Measurements from ENCODE around the gene UNK.

UNK gene

DNA sequence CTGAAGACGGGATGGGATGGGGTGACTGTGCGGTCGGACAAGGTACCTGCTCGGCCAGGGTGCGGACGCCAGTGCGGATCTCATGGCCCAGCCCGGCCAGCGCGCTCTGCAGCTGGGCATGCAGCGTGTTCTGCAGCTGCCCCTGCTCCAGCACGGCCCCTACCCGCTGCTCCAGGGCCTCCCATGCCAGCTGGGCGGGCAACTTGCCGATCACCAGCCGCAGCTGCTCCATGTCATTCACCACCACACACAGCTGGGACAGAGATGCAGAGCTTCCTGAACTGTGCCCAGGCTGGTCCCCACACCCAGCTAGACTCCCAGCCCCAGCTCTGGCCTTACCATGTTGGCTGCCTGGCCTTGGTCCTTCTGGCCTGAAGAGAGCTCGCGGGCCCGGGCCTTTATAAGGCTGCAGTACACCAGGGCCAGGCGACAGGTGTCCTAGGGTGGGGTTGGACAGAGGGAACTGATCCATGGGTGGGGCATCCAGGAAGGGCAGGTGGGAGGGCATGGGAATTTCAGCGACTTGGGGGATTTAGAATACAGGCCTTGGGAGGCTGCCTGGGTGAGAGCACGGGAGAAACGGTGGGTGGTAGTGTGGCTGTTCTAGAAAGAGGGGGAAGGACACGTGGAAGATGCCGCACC is 49.8 kb downstream of the UNK start:
- no peak for DNase-seq (ENCODE audit: low read depth)

DNA sequence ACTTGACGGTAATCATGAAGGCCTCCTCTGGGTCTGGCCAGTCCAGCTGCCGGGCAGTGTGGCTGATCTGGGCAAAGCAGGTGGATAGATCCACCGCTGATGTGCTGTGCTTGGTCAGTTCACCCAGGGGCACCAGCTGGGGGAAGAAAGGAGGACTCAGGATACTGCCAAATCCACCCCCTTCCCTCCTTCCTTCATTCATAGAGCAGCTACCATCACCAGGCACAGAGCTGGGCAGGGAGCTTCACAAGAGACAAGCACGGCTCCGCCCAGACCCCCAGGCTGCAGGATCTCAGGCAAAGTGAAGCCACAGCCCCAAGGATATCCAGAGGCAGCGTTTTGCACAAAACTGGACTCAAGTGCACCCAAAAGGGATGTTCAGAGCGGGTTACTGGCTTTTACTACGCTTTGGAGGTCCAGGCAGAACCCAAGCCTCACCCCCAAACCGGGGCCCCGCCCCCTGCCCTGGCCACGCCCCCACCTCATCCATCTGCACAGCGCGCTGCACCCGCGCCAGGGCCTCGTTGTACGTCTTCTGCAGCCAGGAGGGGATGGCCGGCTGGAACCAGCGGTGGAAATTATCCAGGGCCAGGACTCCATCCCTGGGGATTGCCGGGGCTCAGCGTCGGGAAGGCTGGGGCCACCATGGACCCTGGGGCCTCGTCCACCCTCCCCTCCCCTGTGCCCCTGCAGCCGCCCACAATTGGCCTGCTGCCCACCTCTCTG is 50.5 kb downstream of the UNK start:
- no peak for DNase-seq (ENCODE audit: low read depth)

DNA sequence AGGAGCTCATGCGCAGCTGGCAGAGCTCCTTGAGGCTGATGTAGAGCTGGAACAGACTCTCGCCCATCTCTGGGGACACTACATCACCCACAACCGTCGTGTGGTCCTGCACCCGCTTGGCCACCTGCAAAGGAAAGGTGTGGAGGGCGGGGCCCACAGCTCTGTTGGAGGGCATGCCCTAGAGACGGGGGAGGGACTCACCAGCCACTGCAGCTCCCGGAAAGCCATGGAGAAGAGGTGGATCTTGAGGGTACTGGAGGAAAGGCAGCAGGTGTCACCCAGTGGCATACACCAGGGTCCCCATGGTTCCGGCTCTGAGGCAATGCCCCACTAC is 51.0 kb downstream of the UNK start:
- no peak for DNase-seq (ENCODE audit: low read depth)

DNA sequence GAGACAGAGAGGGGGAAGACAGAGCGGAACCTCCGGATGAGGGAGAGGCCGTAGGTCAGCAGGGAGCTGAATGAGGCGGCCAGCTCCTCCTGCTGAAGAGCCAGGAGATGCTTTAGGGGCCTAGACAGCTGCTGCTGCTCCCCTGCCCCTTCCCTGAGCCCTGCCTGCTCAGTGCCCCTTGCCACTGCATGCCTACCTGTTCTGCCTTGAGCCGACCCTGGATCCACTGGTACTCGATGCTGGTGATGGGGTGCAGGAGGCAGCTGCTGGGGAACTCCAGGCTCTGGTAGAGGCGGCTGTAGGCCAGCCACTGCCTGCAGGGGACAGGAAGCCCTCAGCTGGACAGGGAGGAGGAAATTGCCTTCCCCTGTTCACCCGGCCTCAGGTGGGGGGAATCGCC is 52.0 kb downstream of the UNK start:
- no peak for DNase-seq (ENCODE audit: low read depth)

DNA sequence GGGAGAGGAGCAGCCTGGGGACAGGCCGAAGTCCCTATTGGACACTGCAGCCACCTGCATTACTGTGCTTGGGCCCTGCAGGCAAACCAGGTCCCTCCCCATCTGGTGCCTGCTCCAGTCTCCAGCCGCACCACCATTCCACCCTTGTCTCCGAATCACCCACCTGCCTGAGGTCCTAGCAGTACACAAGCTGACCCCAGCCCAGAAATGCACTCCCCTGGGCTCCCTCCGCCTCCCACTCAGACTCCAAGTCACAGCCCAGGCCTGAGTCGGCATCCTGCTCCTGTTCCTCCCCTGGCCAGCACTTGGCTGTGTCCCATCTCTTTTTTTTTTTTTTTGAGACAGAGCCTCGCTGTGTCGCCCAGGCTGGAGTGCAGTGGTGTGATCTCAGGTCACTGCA is 53.3 kb downstream of the UNK start:
- no peak for DNase-seq (ENCODE audit: low read depth)

DNA sequence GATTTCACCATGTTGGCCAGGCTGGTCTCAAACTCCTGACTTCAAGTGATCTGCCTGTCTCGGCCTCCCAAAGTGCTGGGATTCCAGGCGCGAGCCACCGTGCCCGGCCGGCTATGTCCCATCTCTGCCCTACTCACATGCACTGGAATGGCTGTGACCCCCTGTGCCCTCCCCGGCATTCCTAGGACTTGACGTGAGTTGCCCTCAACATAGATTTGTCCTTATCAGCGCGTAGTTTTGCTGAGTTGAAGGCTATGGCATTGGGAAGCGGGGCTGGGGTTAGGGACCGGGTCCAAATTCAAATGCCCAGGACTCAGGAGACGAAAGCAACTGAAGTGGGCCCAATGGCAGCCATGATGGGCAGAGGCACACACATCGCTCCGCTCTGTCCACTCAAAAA is 53.8 kb downstream of the UNK start:
- no peak for DNase-seq (ENCODE audit: low read depth)

DNA sequence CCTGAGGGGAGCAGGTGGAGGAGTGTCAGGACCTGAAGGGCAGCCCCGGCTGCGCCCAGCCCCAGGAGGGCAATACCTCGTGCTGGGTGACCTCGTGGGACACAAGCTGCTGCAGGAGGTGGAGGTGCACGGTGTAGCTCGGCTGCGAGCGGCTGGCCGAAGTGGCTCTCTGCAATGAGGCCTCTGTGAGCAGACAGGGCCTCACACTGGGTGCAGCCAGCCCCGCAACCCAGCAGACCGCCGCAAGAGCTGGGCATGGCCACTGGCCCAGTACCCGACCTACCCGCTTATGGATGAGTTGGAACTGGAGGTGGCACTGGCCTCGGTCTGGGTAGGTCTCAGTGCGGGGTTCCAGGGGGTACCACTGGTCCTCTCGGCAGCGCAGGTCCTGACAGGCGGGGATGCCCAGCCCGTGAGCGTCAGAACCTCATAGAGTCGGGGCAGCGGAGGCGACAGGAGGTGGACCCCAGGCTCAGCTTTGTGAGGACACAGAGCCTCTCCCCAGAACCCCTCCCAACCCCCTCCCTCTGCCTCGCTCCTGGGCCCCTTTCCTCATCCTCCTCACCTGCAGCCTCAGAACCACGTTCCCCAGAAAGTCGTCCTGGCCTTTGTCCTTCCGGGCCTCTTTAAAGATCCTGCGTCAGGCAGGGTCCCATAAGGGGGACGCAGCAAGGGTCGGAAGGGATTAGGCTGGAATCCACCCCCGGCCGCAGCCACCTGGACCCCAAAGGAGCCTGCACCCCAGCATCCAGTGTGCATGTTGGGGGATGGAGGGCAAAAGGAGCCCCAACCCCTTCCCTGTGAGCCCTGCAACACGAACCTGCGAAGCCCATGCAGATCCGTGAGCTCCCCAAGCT is 55.6 kb downstream of the UNK start:
- no peak for DNase-seq (ENCODE audit: low read depth)

DNA sequence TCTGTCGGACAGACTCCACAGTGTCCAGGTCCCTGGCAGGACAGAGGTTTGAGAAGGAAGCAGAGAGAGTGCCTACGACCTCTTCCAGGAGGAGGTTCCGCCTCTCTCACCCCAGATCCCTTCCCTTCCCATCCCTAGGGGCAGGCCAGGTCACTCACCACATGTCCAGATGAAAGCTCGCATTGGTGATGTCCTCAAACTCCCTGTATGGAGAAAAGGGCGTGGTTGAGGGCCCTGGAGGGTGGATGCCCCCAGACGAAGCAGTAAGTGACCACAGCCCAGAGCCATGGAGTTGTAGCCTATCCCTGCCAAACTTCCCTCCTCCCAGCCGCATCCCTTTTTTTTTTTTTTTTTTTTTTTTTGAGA is 56.2 kb downstream of the UNK start:
- no peak for DNase-seq (ENCODE audit: low read depth)

DNA sequence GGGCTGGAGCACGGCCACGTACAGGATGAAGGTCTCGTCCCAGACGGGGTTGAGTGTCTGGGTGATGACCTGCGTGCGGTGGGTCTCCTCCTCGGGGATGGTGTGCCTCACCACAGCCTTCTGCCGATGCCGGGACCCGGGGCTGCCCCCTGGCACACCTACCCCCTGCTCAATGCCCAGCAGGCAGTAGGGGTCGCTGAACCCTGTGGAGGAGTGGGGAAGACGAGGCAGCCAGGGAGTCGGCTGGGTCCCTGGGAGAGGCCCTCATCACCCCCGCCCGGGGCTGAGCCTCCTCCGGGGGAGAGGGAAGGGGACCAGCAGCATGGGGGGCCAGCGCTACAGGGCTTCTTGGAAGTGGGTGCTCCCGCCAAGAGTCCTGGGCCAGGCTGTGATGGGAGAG is 57.8 kb downstream of the UNK start:
- DNase-seq (ENCODE audit: low read depth) = no peak

DNA sequence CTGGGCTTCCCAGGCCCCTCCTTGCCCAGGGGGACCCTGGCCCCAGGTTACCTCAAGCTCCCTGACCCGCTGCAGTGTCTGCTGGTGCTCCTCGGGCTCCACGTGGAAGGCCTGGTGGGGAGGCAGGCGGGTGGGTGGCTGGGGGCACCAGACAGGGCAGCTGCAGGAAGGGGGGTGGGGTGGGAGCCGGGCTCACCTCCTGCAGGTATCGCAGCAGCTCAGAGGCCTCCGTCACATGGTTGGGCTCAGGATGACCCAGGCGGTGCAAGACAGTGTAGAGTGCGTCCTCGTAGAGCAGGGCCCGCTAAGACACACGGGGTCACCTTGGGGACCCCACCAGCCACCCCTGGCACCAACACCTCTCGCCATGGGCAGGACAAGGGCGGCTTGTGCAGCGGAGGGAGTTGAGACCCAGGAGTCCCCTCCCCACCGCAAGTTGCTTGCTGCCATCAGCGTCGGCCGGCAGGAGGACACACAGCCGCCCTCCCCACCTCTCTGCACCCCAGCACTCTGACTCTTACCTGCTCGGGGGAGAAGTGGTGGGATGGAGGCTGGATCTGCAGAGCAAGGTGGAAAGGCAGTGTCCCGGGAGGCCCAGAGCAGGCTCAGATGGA is 58.5 kb downstream of the UNK start:
- DNase-seq (ENCODE audit: low read depth) = no peak

DNA sequence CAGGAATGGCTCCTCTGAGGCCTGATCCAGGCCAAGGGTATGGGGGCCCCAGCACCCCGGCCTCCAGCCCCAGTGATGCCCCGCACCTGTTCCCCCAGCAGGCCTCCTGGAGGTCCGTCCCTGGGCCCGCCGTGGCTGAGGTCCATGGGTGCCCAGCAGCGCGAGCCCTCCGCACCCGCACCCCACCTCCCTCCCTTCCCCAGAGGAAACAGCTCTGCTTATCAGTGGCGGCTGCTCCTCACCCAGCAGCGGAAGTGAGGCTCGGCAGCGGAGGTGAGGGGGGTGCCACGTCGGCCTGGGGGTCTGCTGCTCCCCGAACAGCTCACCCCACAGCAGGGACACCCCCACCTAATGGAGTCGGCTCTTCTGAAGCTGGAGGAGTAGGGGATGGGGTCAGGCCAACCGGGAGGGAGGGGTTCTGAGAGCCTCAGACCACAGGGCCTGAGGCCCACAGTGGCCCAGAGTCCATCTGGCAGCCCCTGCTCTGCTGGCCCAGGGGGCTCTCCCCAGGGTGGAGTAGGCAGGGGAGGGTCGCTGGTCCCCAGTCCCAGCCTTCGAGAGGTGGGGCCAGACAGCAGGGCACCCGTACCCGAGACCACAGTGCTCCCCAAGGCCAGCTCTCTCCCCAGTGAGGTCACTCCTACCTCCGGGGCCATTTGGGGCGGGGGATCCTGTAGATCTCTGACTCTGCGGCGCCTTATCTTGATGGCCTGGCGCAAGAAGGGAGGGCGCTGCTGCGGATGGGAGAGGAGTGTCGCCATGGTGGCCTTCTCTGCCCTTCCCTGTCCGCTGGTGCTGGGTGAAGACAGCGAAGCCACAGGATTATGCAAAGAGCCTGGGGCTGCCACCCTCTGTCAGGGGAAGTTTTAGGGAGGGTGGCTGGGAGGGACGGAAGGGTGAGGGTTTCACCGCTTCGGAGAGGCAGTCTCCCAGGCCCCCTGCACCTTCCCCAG is 59.2 kb downstream of the UNK start, which contains the start of gene UNC13D:
UNC13D (minus strand) TSS at position 828 of the 953 bp plus-strand sequence; CDS start at position 761, 67 bp downstream.
- DNase-seq (ENCODE audit: low read depth) = peak; percentile 48

DNA sequence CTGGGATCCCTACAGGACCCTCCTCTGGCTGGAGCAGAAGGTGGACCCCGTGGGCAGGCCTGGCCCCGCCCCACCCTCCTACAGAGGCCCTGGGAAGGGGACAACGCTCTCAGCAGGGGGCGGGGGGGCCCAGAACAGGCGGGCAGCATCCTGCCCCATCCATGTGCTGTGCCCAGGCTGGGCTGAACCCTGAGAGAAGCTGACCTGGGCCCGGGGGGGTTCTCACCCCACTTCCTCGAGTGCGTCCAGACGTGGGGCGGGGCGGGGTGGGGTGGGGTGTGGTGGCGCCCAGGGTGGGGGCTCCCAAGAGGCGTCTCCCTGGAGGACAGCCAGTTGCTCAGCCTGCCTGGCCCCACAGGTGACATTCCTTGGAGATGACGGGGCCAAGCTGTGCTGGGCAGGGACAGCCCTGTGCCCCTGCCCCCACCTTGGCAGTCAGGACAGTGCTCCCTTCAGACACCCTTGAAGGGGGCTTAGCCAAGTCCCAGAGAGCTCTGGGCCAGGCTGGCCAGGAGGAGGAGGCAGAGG is 60.0 kb downstream of the UNK start:
- DNase-seq (ENCODE audit: low read depth) = no peak

DNA sequence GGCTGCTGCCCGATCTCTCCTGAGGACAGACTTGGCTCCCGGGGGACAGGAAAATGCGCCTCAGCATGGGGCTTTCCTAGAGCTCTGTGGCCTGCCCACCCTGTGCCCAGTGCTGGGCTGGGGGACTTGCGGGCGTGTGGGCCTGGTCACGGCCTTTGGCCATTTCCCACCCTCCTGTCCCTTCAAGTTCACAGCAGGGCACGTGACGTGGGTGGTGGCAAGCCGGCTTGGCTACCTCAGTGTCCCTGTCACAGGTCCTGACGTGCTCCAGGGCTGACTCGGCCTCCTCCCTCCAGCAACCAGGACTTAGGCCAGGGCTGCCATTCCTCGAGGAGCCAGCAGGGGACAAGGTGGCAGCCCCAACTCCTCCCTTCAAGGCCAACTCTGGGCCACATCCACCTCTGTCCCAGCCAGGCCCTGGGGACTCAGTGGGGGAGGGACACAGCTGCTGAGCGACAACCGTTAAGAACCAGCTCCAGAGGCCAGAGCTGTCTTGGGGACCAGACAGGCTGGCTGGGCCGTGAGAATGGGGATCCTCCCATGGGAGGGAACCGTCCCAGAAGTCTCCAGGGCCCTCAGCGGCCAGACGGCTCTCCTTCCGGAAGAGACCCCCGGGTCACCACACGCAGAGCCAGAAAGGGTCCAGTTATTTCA is 60.6 kb downstream of the UNK start:
- DNase-seq (ENCODE audit: low read depth) = no peak

DNA sequence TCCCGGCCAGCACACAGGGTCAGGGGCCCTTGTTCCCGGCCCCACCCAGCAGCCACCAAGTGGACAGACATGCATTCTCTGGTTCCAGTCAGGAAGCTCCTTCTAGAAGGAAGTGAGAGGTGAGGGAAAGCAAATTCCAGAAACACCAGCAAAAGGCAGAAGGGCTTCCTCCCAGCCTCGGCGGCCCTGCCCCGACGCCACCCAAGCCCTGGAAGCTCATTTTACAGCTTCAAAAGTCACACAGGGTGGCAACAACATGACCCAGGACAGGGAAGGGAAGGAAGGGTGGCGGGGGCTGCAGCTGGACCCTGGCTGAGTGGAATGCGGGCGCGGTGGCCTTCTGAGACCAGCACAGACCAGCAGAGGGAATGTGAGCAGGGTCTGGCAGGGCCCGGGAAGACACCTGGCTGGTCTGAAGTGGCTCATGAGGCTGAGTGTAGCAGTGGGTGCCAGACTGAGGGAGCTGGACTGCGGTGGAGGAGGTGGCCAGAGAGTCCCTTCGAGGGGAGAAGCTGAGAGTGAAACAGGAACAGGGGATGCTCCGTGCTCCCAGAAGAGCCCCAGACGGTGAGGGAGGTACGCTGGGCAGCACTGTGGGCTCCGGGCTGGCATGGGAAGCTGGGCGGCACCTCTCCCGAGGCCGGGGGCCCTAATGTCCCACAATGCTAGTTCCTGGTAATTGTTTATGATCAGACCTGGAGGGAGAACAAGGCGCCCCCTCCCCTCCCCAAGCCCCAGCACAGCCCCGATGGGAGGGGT is 61.5 kb downstream of the UNK start:
- DNase-seq (ENCODE audit: low read depth) = no peak

DNA sequence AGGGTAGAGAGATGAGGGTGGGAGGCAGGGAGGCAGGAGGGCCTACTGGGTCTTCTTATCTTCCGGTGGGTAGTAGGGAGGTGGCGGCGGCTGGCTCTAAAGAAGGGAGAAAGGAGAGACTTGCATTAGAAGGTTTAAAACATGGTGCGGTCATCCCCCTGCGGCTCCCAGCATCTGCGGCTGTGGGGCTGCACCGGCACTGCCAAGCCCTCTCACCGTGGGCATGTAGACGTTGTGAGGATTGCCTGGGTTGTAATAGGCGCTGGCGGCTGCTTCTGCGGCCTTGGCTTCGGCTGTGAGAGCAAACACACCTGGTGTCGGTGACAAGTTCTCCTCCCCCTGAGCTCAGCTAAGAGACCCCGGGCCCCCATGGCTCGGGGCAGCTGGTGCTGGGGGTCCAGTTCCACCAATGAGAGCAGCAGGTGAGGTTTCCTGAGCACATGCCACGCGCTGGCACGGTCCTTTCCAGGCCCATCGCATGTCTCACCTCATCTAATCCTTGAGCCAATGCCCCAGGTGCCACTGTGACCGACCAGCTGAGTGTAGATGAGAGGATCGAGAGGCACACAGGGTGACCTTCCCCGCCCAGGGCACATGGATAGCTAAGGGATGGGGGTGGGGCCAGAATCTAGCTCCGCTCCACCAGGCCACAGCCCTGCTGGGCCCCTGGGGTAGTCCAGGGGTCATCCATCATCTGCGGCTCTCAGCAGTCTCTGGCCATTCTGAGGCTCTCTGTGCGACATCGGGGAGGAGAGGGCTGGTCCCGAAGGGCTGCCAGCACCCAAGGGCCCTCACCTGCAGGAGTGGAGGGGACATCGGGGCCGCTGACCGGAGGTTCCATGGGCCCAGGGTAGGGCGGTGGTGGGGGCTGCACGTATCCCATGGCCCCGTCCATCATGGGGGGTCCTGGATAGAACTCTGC is 62.3 kb downstream of the UNK start:
- no peak for DNase-seq (ENCODE audit: low read depth)

DNA sequence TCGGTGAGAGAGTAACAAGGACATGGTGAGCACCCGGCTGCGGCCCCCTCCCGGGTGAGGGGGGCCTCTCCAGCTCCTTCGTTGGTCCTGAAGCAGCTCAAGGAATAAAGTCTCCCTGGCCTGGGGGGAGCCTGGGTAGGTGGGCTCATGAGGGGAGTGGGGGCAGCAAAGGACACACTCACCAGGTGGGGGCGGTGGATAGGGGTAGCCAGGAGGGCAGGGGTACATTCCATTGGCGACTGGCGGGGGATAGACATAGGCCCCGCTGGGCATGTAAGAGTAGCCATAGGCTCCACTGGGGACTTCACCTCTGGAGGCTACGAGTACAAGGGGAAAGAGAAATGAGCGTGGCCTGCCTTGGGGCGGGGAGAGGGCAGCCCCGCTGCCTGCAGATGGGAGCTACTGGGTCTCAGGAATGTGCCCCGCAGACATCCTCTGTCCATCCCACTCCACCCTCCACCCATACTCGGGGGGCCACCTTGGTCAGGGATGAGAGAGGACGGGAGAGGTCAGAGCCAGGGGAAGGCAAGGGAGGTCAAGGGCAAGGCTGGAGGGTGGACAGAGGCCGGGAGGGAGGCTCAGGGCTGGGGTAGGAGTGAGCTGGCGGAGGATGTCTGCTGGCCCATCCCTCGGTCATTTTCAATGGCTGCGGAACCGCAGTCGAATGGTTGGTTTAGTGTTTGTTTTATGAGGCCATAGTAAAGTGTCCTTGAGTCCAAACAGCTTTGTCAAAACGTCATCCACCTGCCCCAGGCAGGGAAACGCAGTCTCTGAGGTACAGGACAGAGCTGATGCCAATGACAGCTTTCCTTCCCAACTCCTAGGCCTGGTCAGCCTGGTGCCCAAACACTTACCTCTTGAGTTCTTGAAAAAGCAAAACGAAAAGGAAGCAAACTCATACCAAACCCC is 63.3 kb downstream of the UNK start:
- DNase-seq (ENCODE audit: low read depth) = no peak

DNA sequence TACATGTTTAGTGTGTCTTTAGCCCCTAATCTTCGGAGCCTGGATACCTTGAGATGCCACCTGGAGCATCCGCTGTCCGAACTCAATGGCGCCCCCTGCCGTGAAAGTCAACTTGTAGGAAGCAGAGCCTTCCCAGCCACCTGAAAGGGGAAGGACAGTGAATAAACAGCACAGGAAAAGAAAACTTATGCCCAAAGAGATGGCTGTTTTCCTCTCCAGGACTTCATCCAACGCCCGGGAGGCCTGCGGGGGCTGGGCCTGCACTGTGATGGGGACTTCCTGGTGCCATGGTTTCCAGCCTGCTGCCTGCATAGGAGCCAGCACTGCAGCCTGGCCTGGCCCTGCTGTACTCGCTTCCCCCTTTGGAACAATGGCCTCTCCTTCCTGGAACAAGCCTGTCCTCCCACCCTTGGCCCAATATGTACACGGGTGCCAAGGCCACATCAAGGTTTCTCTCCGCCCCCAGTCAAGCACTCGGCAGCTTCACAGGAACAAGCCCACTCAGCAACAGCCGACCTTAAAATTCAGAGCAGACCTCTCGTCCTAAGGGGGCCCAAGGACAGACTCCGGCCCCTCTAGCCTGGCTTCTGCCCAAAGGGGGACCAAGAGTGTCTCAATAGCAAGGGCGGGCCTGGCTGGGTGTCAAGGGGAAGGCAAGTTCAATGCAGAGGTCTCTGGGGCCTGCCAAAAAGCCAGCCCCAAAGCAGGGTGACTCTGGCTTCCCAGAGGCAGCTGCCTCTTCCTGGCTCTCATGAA is 64.1 kb downstream of the UNK start:
- DNase-seq (ENCODE audit: low read depth) = peak; percentile 75

Measured in T follicular helper cell (primary cell).